ENCODE data around the gene HOXB5.

Gene HOXB5

GRCh38 chr17:48609033-48609432 lies 15.5 kb upstream of the HOXB5 start:
- H3K9me3 ChIP-seq: no peaks in the 10 kb centered on the region
- H3K36me3 ChIP-seq: no peaks in the 10 kb centered on the region
- H3K27me3 ChIP-seq: peaks cover 97% of the 10 kb centered on the region
- no peak for TF ChIP-seq CTCF (IDR thresholded peaks at IDR 0.05; ENCODE audit: low read depth, low read length)
- no peaks in the 10 kb centered on the region for H3K4me1 ChIP-seq
- DNase-seq: no peak
- H3K4me3 ChIP-seq (ENCODE audit: low read depth, low read length): no peak overlapping the region

GRCh38 chr17:48608494-48608834 lies 14.9 kb upstream of the HOXB5 start:
- no peaks in the 10 kb centered on the region for H3K9me3 ChIP-seq
- no peak for TF ChIP-seq CTCF (IDR thresholded peaks at IDR 0.05; ENCODE audit: low read depth, low read length)
- no peaks in the 10 kb centered on the region for H3K4me1 ChIP-seq
- H3K27me3 ChIP-seq: peaks cover 97% of the 10 kb centered on the region
- no peaks in the 10 kb centered on the region for H3K36me3 ChIP-seq
- H3K4me3 ChIP-seq (ENCODE audit: low read depth, low read length): no peak overlapping the region
- no peak for DNase-seq

GRCh38 chr17:48606892-48607614 lies 13.5 kb upstream of the HOXB5 start:
- no peaks in the 10 kb centered on the region for H3K4me1 ChIP-seq
- H3K9me3 ChIP-seq: no peaks in the 10 kb centered on the region
- H3K27me3 ChIP-seq: peaks cover 99% of the 10 kb centered on the region
- no peak overlapping the region for H3K4me3 ChIP-seq (ENCODE audit: low read depth, low read length)
- no peak for TF ChIP-seq CTCF (IDR thresholded peaks at IDR 0.05; ENCODE audit: low read depth, low read length)
- no peak for DNase-seq
- H3K36me3 ChIP-seq: no peaks in the 10 kb centered on the region

- no peak overlapping the region for H3K4me3 ChIP-seq (ENCODE audit: low read depth, low read length)
- no peaks in the 10 kb centered on the region for H3K4me1 ChIP-seq
- DNase-seq: no peak
- H3K27me3 ChIP-seq: peaks cover 100% of the 10 kb centered on the region
- TF ChIP-seq CTCF (IDR thresholded peaks at IDR 0.05; ENCODE audit: low read depth, low read length): no peak
- H3K9me3 ChIP-seq: no peaks in the 10 kb centered on the region
- H3K36me3 ChIP-seq: no peaks in the 10 kb centered on the region
Observed at GRCh38 chr17:48605991-48606891, 12.7 kb upstream of the HOXB5 start.

GRCh38 chr17:48605409-48605919 lies 11.9 kb upstream of the HOXB5 start:
- no peaks in the 10 kb centered on the region for H3K9me3 ChIP-seq
- no peak overlapping the region for H3K4me3 ChIP-seq (ENCODE audit: low read depth, low read length)
- H3K4me1 ChIP-seq: no peaks in the 10 kb centered on the region
- no peaks in the 10 kb centered on the region for H3K36me3 ChIP-seq
- H3K27me3 ChIP-seq: peaks cover 100% of the 10 kb centered on the region
- no peak for DNase-seq
- no peak for TF ChIP-seq CTCF (IDR thresholded peaks at IDR 0.05; ENCODE audit: low read depth, low read length)

Data from BE2C (cell line).